Activated CD8-positive, alpha-beta memory T cell treated with anti-CD3 and anti-CD28 coated beads for 24 hours (primary cell): ENCODE results near the gene HDAC6.
A peak's percentile ranks its signal among the peaks of the same experiment; 100 is the strongest.
"Not testable (repeated sequence)": the region's sequence is repeated elsewhere in the genome, so short reads cannot be mapped to it uniquely, and the experiment has no call there.

Source experiments
- DNase-seq: peaks from one replicate; pipeline ENCODE4 v3.0.0-alpha.2; 2020

Gene HDAC6

GRCh38 chrX:48826876-48827653, 25.2 kb downstream of the HDAC6 start:
- no peak for DNase-seq

- DNase-seq = no peak
These were observed 25.7 kb downstream of the HDAC6 start for GRCh38 chrX:48827654-48827968.

- DNase-seq = no peak
These were observed 27.3 kb downstream of the HDAC6 start for GRCh38 chrX:48829016-48829735.

DNA sequence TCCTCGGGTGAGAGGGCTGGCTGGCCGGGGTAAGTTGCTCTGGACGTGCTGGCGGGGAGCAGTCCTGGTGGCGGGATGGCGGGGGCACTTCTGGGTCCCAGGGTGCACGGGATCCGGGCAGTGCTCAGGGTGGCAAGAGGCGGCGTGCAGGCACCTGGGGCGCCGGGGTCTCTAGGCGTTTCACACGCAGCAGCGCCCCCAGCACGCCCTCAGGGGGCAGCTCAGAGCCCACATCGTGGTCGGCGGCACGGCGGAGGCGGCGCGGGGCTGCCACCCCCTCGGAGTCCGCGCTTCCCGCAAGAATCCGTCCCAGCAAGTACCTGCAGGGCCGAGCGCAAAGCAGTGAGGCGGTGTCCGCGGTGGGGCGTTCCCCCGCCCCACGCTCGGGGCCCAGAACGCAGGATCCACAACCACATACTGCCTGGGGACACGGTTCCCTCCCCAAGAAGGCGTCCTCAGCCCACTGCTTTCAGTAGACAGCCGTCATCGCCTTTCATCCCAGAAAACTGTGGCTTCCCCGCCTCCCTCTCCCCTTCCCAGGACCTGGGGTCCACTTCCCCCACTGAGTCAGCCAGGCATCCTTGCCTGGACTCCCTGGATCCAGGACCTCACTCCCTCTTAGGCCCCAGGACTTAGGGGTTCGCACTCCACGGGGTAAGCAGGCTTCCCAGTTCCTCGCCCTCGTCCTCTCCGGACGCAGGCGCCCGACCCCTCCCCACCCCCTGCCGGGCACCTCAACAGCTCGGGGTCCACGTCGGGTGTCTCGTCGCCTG, 29.5 kb downstream of the HDAC6 start:
- DNase-seq = no peak

DNA sequence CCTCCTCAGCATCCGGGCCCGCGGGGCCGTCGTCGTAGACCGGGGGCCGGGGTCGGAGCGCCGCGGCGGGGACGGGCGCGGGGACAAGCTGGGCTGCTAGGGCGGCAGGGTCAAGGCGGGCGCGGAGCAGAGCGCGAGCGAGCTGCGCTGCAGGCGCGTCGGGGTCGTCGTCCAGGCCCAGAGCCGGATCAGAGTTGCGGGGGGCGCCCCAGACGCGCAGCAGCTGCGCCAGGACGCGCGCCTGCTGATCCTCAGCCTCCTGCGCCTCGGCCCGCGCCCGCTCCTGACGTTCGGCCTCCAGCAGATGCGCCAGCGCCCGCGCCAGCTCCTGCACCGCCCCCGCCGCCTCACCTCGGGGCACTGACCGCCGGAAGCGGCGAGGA, 30.0 kb downstream of the HDAC6 start:
- no peak for DNase-seq

DNA sequence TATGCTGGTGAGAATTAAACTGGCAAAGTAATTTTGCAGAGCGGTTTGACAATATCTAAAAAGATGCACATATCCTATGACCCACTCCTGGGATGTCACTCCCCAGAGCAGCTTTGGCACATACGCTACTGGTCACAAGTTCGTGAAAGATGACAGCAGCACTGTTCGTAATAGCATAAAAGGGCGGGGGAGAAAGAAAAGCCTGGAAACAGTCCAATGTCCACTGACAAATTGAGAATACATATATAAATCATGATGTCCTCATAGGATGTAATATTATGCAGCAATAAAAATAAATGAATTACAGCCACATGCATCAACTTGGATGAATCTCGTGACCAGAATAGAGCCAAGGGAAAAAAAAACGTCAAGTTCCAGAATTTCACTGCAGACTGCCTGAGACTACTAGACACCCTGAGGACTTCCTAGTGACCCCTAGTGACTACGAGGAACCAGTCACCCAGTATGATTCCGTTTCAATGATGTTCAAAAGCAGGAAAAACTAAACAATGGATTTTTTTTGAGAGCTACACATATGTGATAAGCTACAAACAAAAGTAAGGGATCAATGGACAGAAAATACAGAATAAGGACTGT, 31.8 kb downstream of the HDAC6 start:
- DNase-seq = no peak

- DNase-seq = no peak
These were observed 32.5 kb downstream of the HDAC6 start for GRCh38 chrX:48834383-48834709.

DNA sequence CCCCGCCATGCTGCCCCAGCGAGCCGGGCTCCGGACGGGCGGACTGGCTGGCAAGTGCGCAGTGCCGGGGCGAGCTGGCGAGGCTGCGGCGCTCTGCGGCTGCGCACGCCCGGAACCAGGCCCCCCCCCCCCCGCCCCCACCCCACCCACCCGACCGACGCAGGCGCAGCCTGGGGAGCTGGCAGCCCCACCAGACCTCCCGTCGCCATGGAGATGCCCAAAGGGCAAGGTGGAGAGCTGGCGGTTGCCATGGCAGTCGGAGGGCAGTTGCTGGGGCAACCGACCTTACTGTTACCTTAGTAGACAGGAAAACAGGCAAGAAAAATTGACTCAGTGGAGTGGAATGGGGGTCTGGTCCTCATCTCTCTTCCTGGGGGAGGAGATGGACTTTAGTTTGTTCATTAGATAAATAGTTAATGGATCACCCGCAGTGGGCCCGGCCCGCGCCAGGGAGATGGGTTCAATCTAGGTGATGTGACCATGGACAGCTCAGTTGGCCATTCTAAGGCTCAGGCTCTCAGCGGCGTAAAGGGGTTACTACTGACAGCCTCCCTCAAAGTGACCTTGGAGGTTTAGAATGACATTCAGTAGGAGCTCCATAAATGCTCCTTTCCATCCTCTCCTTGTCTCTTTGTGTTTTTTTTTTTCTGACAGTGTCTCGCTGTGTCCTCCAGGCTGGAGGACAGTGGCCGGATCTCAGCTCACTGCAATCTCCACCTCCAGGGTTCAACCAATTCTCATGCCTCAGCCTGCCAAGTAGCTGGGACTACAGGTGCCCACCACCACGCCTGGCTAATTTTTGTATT, 33.9 kb downstream of the HDAC6 start, which contains the start of gene PCSK1N:
Gene PCSK1N, minus strand, starts transcription at position 87 of the 806 bp plus-strand sequence. Its CDS starts 78 bp downstream, at position 9.
- peak; percentile 64 for DNase-seq

- no peak for DNase-seq
These were observed 37.8 kb downstream of the HDAC6 start for GRCh38 chrX:48839686-48840085.

GRCh38 chrX:48848847-48849246, 47.0 kb downstream of the HDAC6 start:
- no peak for DNase-seq

GRCh38 chrX:48852857-48853256, 51.0 kb downstream of the HDAC6 start:
- DNase-seq = no peak

DNA sequence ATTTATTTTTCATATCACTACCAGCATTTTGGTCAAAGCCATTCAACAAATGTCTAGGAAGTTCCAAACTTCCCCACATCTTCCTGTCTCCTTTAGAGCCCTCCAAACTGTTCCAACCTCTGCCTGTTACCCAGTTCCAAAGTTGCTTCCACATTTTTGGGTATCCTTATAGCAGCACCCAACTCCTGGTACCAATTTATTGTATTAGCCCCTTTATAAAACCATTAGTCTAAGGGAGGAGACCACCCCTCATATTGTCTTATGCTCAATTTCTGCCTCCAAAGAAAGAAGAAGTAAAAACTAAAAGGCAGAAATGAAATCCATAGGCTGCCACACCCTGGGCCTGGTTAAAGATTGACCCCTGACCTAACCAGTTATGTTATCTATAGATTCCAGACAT, 51.6 kb downstream of the HDAC6 start:
- DNase-seq = not testable (repeated sequence)

DNA sequence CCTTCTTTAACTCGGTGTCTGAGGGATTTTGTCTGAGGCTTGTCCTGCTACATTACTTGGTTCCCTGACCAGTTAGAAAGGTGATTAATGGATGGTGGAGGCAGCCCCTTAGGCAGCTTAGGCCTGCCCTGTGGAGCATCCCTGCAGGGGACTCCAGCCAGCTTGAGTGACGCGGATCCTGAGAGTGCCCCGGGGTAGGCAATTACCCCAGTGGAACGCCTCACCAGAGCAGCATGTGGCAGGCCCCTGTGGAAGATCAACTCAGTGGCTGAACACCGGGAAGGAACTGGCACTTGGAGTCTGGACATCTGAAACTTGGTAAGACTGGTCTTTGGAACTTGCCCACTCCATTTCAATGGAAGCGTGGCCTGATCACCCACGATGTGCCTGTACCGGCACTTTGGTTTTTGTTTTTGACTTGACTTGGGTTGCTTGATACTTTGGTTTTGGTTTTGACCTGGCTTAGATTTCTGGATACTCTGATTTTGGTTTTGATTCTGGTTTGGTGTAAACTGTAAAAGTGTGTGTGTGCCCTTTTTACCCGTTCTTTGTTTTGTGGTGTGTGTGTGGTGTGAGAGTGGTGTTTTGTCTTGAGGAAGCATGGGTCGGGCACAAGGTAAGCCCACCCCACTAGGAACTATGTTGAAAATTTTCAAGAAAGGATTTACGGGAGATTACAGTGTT, 52.4 kb downstream of the HDAC6 start:
- DNase-seq = not testable (repeated sequence)

DNA sequence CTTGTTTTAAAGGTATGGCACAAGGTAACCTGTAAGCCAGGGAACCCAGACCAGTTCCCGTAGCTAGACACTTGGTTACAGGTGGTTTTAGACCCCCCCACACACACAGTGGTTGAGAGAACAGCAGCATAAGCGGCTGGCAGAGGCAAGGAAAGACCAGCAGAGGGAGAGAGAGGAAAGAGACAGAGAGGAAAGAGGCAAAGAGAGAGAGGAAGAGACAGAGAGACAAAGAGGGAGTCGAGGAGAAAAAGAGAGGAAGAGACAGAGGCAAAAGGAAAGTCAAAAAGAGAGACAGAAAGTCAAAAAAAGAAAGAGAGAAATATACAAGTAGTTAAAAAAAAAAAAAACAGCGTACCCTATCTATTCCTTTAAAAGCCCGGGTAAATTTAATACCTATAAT, 53.0 kb downstream of the HDAC6 start:
- no peak for DNase-seq

- no peak for DNase-seq
These were observed 62.3 kb downstream of the HDAC6 start for GRCh38 chrX:48864210-48864609.

DNA sequence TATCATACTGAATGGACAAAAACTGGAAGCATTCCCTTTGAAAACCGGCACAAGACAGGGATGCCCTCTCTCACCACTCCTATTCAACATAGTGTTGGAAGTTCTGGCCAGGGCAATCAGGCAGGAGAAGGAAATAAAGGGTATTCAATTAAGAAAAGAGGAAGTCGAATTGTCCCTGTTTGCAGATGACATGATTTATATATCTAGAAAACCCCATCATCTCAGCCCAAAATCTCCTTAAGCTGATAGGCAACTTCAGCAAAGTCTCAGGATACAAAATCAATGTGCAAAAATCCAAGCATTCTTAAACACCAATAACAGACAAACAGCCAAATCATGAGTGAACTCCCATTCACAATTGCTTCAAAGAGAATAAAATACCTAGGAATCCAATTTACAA, 70.2 kb downstream of the HDAC6 start:
- DNase-seq = not testable (repeated sequence)
